Stimulated activated CD4-positive, alpha-beta T cell treated with anti-CD3 and anti-CD28 coated beads, TNF-alpha, amount 100 ng/mL, for 1 hour (primary cell): ENCODE measurements around the gene DCXR.
"Not testable (repeated sequence)": the region's sequence is repeated elsewhere in the genome, so short reads cannot be mapped to it uniquely, and the experiment has no call there.

Experiments used
- DNase-seq, 3 donors: peaks; one replicate each; pipeline ENCODE4 v3.0.0-alpha.2; 2020; ENCODE audit warnings: low read depth in 3 of 3, low spot score in 1 of 3

The DCXR gene

DNA sequence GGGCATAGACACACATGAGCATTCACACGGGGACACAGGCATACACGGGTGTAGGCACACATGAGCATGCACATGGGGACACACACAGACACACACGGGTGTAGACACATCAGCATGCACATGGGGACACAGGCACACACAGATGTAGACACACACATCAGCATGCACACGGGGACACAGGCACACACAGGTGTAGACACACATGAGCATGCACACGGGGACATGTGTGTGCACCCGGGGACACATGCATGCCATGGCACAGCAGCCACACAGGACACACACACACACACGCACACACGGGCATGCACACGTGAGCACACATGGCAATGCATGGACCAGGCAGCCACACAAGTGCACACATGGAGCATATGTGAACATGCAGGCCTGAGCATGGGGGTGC is 5.2 kb upstream of the DCXR start:
- DNase-seq = no peak

DNA sequence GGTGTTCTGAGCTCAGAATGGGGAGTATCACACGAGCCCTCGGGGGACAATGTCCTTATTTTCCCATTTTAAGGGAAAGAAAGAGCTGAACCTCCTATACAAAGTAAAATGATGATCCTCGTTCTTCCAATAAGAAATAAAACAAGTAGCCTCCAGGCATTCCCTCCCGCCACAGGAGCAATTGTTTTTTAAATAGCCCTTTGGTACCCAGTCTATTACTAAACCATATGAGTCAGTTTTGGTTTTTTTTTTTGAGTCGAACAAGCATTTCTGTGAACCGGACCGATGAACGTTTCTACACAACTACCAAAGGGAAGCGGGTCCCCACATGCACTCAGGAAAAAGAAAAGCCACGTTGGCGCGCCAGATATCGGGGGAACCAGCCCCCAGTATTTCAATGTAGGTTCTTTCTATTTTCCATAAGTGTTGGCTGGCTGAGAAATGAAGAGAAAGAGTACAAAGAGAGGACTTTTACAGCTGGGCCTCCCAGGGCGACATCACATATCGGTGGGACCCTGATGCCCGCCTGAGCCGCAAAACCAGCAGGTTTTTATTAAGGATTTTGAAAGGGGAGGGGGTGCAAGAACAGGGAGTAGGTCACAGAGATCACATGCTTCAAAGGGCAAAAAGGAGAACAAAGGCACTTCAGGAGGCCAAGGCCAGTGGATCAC is 3.8 kb upstream of the DCXR start:
- no peak for DNase-seq

DNA sequence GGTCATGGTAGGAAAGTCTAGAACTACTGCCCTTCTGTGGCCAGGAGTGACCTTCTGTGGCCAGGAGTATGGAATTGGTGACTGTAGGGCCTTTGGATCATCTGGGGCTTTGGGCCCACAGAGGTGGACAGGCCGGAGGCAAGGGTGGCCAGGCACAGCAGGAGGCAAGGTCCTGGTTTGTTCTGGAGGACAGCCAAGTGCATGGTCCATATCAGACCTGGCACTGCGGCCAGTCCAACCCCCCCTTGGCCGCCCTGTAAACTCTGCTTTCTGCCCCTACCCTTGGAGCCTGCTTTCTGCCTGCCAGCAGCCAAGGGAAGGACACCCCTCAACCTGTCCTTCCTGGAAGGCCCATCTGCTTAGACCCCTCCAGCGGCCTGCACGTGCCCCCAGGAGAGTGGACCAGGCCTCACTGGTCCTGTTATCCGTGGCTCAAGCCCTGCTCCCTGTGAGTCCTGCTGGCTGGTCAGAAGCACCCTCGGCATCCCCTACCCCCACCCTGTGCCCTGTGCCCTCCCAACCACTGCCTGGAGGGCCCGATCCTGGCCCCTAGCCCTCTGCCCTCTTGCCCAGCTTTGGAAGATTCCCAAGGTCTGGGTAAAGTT is 2.3 kb upstream of the DCXR start:
- DNase-seq = no peak

DNA sequence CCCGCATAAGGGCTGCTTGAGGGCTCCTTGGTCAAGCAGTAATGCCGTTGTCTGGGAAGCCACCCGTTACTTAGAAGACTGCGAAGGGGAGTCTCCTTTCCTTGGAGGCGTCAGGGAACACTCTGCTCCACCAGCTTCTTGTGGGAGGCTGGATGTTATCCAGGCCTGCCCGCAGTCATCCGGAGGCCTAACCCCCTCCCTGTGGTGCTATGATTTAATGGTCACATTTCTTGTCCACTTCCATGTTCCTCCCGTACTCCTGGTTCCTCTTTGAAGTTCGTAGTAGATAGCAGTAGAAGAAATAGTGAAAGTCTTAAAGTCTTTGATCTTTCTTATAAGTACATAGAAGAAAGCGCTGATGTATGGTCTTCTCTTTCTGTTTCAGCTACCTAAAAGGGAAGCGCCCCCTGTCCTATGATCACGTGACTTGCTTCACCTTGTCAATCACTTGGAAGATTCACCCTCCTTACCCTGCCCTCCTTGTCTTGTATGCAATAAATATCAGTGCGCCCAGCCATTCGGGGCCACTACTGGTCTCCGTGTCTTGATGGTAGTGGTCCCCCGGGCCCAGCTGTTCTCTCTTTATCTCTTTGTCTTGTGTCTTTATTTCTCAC is 1.4 kb upstream of the DCXR start:
- not testable (repeated sequence) for DNase-seq

- DNase-seq = no peak
Measured at GRCh38 chr17:82037889-82038195, 345 bp upstream of the DCXR start.

- no peak for DNase-seq
Measured at GRCh38 chr17:82036634-82037091, 834 bp downstream of the DCXR start.

GRCh38 chr17:82035956-82036633 is 1.4 kb downstream of the DCXR start:
- no peak for DNase-seq

- no peak for DNase-seq
Measured at GRCh38 chr17:82035488-82035887, 2.0 kb downstream of the DCXR start.

DNA sequence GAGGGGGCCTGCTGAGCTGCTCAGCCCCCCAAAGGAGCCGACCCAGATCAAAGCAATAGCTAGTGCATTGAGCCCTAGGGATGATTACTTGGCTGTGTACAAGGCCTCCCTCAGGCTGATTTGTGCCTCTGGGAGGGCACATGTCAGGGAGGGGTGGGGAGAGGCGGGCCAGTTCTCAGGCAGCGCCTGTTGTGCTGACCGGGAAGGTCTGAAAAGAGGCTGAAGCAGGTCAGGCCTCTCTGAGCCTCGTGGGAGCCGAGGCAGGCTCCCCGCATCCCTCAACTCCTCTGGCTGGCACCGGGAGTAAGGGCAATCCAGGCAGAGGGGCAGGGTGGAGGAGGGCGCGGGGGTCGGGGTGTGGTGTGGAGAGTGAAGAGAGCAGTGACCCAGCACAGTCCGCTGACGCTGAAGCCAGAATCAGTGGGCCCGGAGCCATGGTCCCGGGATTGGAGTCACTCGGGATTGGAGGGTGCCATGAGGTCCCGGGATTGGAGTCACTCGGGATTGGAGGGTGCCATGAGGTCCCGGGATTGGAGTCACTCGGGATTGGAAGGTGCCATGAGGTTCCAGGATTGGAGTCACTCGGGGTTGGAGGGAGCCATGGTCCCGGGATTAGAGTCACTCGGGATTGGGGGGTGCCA is 3.0 kb downstream of the DCXR start:
- DNase-seq = no peak

- DNase-seq = no peak
Measured at GRCh38 chr17:82033359-82034085, 4.0 kb downstream of the DCXR start.

DNA sequence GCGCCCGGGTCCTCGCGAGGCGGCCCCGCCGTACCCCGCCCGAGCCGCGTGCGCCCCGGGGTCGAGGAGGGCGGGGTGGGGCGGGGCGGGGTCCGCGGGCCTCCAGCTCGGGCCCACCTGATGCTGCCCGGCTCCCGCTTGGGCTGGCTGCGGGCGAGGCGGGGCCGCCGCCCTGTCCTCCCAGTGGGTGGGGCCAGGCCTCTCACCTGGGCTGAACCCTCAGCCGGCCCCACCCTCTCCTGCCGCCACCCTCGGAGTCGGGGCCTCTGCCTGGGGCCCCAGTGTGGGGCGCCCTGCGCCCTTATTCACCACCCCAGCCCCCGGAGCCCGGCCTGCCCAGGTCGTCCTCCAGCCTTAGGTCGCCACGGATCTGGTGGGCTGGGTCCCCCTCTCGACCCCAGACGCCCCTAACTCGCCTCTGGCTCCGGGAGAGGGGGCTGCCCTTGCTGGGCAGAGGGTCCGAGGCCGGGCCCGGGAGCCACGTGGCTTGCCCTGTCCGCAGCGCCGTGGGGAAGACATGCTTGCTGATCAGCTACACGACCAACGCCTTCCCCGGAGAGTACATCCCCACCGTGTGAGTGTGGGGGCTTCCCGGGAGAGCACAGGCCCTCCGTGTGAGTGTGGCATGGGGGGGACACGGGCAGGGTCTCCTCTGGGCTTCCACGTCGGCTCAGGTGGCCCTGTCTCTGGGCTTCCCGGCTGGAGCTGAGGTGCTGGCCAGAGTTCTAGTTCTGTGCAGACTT is 5.4 kb downstream of the DCXR start:
- DNase-seq = no peak

GRCh38 chr17:82031303-82031884 is 6.1 kb downstream of the DCXR start, which contains the start of gene RAC3:
Gene RAC3, plus strand, starts transcription at chr17:82031678. Its CDS starts 84 bp downstream, at chr17:82031762.
- DNase-seq = no peak

DNA sequence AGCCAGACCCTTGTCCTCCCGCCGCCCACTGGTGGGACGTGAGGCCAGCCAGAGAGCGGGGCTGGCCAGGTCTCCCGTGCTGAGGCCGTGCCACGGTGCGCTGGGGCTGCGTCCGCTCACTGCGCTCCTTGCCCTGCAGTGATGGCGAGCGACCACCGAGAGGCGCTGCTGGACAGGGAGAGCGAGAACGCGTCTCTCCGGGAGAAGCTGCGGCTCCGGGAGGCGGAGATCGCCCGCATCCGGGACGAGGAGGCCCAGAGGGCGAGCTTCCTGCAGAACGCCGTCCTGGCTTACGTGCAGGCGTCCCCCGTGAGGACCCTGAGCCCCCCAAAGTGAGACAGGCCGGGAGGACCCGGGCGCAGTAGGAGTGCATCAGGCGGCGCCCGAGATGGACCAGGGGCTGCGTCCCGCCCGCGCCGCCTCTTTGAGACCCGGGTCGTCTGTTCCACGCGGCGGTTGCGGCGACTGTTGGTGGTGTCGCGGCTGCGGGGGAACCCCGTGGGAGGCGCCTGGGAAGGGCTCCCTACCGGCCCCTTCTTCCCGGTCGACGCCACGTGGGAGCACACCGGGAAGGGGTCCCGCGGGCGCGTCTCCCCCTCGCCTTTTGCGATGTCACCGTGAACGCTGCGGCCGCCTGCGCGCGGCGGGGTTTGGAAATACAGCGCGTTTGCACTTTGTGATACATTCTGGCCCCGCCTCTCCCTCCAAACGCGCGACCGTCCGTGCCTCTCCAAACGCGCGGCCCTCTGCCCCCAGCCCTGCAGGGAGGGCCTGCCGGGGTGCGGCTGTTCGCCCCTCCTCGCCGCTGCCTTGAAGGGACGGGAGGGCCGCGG is 6.8 kb downstream of the DCXR start:
- peak; percentile 67 to 71 (median 70) for DNase-seq

- DNase-seq = no peak
Measured at GRCh38 chr17:82029990-82030469, 7.5 kb downstream of the DCXR start.

GRCh38 chr17:82029391-82029790 is 8.1 kb downstream of the DCXR start:
- no peak for DNase-seq

GRCh38 chr17:82028966-82029365 is 8.5 kb downstream of the DCXR start:
- DNase-seq = no peak

DNA sequence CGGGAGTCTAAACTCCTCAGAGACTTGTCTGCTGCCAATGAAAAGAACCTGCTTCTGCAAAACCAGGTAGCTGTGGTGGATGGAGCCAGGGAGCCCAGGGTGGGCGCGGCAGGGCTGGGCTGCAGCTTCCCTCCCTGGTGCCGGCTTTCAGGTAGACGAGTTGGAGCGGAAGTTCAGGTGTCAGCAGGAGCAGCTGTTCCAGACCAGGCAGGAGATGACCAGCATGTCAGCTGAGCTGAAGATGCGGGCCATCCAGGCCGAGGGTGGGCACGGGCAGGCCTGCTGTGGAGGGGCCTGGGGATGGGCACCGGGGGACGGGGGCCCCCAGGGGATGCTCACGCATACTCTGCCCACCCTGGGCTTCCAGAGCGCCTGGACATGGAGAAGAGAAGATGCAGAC is 9.3 kb downstream of the DCXR start:
- no peak for DNase-seq

GRCh38 chr17:82025401-82026107 is 11.9 kb downstream of the DCXR start:
- no peak for DNase-seq
